COLO668 (cell line): ENCODE results near the gene SHC3.

Experiments used
- DNase-seq: peaks from one replicate; lab custom pipeline; 2025; ENCODE audit not compliant: unreplicated experiment; lab: John Stamatoyannopoulos, UW

The SHC3 gene

DNA sequence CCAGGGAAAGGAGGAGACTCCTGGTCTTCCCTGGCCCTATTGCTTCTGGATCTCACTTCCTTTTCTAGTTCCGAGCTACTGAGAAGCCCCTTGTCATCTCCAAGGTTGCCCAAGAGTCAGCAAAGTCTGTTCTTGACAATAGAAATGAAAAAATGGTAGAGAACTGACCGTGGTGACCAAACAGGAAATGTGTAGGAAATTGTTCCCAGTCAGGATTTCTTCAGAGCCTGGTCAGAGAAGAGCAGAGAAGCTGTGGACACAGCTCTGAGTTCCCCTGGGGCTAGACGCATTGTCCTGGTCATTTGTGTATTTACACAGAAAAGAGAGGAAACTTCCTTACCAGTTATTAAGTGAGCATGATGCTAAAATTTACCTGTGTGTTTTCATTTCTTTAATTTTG is 151.7 kb downstream of the SHC3 start:
- no peak for DNase-seq

DNA sequence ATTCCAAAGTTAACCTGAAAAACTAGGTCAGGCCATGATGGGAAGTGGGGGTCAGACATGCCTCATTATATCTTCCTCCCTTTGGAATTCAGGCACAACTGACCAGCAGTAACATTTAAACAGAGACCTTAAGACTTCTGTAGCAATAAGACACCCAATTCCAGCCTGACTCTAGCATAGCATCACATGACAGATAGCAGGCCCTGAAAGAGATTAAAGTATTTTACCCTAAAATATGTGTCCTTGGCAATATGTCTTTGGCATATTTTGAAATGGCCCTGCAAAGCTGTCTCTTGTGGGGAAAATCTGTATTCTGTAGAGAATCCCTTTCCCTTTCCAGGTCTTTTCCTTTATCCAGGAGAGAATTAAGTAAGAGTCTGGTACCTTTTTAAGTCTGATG is 153.1 kb downstream of the SHC3 start:
- DNase-seq = no peak

DNA sequence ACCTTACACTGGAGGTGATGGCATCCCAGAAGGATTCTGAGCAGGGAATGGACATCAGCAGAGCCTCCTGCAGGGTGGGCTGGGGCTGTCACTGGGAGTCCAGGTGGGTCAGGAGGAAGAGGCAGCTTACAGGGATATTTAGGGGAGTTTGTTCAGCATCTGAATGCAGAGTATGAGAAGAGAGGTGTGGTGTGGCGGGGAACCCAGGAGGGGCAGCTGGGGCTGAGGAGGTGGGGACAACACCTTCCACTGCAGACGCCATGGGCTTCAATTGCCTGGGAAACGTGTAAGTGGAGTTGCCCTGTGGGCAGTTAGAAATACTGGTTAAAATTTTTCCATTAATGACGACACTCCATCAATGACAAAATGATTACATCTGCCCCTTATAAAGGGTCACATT is 153.9 kb downstream of the SHC3 start:
- no peak for DNase-seq

DNA sequence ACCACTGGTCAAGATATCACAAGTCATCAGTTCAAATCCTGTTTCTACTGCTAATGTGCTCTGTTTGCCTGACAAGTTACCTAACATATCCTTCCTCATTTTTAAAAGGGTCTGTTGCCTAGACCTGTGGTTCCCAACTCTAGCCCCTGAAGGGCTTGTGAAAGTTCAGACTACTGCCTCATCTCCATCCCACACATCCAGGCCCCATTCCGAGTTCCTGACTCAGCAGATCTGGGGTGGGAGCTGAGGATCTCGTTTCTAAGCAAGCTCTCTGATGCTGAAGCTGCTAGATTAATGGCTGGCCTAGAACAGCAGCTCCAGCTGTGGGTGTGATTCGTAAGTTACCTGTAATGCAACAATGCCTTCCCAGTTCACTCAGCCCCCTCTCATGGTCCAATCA is 154.9 kb downstream of the SHC3 start:
- DNase-seq = no peak

DNA sequence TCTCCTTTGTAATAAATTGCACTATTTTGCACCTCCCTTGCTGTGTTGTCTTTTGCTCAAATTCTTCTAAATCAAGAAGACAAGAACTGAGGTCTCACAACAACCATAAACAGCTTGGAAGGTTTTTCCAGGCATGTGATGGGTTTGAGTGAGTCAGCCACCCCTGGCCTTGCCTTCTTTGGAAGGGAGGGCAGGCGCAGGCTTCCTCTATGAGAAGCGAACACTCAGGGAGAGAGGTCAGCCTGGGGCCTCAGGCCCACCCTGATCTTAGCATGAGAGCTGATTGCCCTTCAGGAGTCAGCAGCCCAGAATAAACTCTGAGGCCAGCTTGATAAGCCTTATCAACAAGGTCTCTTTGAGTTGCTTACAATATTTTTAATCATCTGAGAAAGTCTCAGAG is 155.7 kb downstream of the SHC3 start:
- DNase-seq = no peak

DNA sequence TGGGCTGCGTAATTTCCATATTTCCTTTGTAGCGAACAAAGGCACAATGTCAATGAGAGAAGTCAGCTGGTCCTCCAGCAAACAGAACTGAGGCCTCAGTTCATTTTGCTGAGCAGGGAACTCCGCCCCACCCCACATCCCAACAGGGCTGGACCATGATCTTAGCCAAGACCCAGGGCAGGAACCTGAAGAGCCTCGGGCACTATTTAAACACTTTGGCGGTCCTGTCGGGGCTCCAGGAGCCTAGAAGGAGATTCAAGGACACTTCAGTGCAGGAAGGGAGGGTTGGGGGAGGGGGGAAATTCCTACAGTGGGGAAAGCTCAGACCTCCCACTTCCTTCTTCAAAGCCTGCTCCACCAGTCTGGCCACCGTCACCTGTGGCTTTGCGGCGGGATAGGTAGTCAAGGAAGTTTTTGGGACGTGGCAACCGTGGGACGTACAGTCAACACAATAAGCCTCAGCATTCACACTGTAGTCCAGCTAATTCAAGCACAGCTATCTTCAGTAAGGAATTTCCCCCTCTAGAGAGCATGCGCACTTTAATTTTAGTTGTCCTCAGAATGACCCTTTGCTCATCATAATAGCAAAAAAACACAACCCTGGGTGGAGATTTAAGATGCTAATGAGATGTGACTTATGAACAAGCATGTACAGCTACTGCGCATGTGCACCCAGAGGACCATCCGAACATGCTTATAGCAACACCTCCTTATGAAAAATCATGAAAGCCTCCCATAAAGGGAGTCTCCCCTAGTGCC is 156.4 kb downstream of the SHC3 start:
- no peak for DNase-seq

DNA sequence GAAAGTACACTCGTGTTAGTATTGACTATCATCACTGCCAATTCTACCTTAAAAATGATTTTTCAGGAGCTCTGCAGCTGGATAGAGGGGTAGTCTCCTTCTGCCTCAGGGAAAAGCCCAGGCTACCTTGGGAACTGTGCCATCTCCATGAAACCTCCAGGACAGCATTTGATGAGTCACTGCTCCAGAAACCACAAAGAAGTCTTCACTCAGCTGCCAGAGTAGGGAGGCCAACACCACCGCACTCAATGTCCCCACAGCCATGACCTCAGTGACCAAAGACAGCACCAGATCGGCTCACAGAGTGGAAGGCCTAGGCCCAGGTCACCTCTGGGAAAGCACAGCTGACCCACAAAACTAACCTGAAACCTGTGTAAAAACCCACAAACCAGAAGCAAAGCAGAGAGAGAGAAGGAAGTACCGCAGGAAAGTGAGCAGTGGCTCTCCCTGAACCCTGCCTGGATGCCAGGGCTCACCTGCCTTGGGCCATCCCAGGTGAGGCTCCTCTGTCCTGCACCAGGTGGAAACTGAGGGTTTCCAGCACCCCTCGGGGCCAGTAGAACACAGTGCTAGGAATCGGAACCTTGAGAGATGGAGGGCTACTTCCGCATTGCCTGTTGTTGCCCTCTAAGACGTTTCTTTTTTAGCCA is 157.3 kb downstream of the SHC3 start:
- DNase-seq = no peak

DNA sequence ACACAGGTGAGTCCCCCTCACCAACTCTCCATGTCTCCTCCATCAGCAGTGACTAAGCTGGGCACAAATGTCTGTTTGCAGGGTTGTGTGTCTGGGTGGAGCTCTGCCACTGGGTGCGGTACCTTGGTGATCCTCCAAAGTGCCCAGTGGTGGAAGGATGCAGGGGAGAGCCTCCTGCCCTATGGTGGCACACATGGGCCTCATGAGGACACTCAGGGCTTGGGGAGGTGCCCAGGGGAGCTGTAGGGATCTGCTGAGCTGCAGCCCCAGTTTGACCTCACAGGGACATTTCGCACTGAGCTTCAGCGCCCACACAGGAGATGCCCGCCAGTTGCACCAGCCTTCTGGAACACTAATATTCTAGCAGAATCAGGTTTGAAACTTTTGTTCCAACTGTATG is 157.9 kb downstream of the SHC3 start:
- no peak for DNase-seq

DNA sequence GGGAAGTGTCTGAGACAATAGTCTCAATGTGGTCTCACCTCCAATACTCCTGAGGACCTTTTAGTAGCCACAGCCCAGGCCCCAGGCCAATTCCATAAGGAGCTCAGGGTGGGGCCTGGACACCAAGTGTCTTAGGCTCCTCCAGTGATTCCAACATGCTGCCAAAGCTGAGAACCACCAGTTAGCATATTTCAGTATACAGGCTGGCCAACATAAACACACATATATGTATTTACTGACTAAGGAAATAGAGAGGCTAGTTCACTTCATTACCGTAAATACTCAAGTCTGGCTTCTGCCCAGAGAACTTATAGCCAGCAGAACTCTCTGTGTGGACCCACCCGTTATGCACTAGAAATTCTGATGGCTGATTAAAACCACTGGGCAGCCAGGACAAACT is 163.3 kb downstream of the SHC3 start:
- no peak for DNase-seq

DNA sequence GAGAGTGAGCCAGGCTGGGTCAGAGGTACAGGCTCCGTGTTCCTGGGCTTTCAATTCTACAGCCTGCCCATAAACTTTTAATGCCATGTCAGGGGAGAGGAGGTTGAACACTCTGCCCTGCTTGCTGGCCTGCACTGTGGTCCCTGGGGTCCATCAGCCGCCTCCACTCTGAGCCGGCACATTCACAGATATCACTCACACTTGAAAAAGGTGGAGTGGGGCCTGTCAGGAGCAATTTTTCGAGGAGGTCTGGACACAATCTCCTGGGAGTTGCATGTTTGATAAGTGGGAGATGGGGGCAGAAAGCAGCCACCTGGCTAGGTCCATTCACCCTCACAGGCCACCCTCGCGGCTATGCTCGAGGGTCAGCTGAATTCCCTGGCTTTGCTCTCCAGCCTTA is 164.5 kb downstream of the SHC3 start:
- DNase-seq = no peak

DNA sequence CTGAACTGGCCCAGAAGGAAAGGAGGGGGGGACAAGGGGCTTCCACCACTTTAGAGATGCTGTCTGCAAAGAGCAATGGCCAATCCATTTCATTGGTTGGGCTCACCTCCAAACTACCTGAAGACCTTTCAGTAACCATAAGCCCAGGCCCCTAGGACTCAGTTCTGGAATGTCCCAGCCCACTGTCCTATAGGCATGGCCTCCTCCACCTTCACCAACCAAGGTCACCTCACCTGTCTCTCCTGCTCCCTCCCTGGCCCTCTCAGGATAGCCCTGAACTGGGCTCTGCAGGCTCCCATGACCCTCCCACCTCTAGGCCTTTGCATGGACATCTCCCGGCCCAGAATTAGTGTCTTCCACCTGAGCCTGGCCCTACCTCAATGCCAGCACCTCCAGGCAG is 165.0 kb downstream of the SHC3 start:
- DNase-seq = no peak

DNA sequence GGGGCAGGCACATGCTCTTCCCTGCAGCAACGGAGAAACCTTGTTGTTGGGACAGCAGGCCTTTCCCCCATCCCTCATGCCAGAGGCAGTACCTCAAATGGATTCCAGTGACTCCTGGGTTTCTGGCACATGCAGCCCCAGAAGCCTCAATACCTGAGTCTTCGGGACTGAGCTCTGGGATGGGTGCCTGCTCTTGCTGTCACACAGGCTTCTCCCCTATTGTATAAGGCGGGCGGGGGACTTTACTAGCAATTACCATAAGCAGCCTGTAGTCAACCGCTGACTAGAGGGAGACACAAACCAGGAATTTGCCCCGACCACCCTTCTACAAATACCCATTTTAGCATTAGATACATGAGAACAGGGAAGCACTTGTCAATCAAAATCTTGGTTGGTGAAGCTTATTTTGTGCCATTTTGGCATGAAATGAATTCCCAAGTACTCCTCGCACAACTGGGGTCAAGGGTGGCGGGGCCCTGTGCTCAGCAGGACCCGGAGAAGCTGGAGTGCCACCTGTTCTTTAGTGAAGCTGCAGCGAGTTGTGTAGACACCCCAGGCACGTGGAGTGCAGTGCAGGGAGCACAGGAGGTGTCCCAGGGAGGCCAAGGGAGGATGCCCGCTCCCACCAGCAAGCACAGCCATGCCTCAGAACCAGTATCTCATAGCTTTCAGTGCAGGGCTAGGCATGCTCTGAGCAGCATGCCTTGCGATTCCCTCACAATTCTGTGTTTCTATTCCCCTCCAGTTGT is 166.2 kb downstream of the SHC3 start:
- no peak for DNase-seq

DNA sequence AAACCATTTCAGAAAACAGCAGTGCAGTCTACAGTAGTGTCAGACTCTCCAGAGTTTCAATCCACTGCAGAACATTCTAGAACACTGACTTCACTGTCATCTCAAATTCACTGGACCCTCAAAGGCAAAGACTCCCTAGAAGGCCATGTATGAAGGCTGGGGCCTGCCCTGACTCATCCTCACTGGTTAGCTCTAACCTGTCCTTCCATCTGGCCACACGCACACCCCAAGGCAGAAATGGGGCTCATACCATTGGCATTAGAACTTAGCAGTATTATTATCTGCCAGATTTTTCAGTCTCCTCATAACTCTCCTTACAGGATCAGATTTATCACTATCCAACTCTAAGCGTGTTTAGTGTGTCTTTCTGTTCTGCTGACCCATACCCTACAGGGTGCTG is 166.9 kb downstream of the SHC3 start:
- no peak for DNase-seq

DNA sequence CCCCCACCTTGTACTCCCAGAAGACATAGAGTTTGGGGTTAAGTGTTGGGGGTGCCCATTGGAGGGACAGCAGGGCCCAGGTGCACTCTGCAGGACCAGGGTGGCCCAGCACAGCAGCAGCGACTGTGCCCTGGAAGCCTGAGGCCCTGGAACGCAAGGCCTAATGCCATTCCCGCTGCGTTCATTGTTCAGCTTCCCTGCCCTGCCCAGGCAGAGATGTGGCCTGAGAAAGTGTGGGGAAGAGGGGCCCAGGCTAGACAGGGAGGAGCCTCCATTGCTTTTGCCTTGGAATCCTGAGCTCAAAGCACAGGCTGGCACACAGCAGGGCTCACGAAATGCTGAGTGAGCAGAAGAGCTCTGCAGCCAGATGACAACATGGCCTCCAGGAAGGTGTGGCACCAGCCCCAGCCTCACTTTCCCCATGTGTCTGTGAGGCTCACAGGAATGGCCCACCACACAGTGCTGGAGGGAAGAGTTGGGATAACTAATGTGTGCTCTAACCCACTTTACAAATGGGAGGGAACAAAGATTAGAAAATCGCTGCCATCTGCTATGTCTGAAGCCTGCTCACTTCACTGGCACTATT is 168.0 kb downstream of the SHC3 start:
- DNase-seq = no peak

DNA sequence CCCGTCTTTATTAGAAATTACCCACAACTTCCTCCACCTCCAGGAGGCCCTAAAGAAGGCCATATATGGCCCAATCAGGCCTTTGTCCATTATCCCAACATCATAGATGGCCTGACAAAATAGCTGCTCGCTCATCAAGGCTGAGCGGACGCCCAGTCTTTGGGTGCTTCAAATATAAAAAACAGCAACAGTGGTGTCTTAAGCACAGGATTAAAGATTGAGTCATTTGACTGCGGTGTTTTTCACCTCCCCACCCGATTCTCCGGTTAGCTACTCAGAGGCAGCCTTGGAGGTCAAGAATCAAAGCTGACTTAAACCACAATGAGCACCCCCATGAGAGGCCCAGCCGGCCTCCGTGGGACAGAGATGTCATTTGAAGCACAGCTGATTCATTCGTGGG is 168.6 kb downstream of the SHC3 start:
- DNase-seq = no peak

DNA sequence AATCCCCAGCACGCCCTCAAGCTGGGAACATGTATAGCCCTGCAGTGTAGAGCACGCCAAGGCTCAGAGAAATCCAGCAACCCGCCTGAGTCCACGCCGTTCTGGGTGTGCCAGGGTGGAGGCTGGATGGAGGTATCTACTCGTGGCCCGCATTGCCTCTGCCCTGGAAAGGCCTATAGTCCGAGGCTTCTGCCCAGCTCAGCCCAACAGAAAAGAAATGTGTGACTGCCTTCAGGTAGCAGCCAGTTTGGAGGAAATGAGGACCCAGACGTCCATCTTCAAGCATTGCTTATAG is 169.1 kb downstream of the SHC3 start:
- no peak for DNase-seq

DNA sequence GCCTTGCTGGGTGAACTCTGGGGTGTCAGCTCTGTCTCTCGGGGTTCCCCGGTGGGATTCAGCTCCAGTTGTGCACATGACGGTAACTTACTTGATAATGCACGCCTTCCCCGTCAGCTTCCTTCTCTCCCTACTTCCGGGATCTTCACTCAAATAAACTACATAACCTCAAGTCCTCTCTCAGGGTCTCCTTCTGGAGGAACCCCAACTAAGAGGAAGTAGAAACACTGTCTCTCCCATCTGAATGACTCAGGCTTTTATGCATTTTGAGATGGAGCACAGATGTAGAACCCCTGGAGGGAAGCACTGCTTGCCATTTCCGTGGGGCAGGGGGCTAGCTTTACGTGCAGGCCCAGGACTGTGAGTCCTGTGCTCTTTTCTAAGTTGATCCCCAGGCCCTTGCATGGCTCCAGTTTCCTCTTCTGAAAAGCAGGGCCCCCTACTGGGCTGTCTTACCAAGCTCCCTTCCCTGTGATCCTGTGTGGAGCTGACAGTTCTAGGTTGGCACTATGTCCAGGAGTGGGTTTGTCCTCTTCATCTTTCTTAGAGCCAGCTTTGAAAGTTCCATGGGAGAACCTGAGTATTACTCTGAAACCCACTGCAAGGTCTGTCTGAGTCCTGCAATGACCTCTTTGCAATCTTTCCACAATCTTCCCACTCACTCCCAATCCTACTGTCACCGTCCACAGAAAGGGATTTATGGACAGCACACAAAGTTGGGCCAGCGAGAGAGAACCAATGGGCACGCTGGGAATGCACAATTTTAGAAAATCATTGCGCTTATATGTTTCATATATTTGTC is 169.7 kb downstream of the SHC3 start:
- no peak for DNase-seq

DNA sequence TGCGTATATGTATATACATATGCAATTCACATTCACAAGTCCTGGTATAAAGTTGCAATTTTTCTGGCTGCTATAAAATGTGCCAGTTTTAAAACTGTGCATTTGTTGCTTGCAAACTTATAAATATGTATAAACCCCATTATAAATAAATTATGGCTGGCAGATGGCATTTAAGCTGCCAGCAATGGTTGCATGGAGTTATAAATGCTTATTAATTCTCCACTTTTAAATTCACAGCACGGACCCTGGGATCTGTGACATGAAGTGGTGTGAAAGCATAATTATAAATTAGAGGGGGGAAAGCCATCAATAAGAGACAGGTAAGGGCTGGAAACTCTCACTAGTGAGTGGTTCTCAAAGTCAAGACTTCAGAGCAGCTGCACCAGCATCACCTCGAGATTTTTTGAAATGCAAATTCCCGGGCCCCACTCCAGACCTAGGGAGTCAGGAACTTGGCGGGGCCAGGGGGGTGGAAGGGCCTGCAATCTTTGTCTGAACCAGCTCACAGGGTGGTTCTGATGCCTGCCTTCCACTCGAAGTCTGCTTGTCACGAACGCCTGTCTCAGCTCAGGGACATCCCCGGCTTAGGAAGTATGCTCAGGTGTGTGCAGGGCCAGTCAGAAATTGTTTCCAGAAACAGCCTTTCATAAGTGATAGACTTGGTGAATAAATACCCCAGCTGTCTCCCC is 170.4 kb downstream of the SHC3 start:
- DNase-seq = no peak

DNA sequence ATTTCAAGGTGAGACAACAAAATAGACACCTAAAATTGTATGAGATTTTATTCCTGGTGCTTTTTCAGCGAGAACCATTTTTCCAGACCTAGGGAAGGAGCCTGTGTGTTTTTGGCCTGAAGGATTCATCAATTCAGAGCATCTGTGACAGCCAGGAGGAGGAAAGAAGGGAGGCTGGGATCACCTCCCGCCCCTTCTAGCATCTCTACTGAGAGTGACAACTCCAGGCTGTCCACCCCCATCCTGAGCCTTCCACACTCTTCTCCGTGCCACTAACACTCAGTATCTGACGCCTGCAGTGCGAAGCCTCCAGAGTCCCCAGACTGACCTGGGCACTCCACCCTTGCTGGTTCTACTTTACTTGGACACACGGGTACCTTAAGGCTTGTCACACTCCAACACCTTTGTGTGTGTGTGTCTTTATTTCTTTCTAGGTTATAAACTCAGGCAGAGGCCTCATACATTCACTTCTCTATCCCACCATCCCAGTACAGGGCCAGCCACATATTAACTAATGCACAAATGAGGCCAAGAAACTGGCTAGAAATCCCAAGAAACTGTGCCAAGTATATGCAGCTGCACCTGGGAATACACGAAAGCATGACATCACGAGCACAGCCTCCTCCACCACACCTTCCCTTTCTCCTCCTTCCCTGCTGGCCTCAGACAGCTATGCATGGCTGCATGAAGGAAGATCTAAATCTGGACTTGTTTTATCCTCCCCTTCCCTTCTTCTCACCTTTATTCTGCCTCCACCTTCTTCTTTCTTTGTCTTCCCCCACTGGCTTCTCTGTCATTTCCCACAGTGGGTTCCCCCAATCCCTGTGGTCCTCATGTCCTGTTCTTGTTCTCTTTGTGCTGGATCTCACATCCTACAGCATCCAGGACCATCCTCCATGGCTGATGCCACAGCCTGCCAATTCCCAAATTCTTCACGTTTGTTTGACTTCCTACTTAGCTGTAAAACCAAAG is 171.3 kb downstream of the SHC3 start:
- no peak for DNase-seq

DNA sequence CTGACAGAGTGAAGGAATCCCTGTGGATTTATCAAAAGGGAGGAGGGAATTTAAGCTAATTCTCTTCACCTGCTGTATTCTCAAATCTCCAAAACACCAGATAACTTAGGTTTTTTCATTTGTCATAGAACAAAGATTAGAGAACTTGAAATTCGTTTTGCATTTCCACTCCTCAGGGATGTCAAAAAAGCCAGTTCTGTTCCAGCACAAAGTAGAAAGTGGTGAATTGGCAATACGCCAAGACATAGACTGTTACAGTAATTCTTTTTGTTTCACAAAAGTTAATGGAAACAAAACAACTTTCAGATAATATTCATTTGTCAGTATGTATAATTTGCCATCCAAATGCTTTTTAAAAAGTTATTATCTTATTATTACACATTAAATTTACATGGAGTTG is 172.4 kb downstream of the SHC3 start:
- DNase-seq = no peak
